Activated CD4-positive, alpha-beta T cell treated with anti-CD3 and anti-CD28 coated beads for 4 hours (primary cell): Measurements from ENCODE around the gene HOXD3.

Experiments used
- DNase-seq, 2 donors: peaks; one replicate each; pipeline ENCODE4 v3.0.0-alpha.2; 2020

The HOXD3 gene

GRCh38 chr2:176151442-176152287 is 5.4 kb upstream of the HOXD3 start, which contains the start of gene HOXD4:
TSS of gene HOXD4 (plus strand) at chr2:176151550. CDS start at chr2:176151634, 84 bp downstream.
- DNase-seq = no peak

GRCh38 chr2:176152350-176153181 is 4.5 kb upstream of the HOXD3 start:
- DNase-seq = no peak

- DNase-seq = no peak
Measured at GRCh38 chr2:176154576-176155252, 2.4 kb upstream of the HOXD3 start.

GRCh38 chr2:176155356-176156044 is 1.6 kb upstream of the HOXD3 start:
- no peak for DNase-seq

GRCh38 chr2:176156301-176156806 is 753 bp upstream of the HOXD3 start:
- no peak for DNase-seq

GRCh38 chr2:176157499-176158185 is 535 bp downstream of the HOXD3 start:
- no peak for DNase-seq

GRCh38 chr2:176158186-176158591 is 1.1 kb downstream of the HOXD3 start:
- DNase-seq = no peak

- DNase-seq = no peak
Measured at GRCh38 chr2:176158855-176159662, 2.0 kb downstream of the HOXD3 start.

GRCh38 chr2:176159663-176160250 is 2.6 kb downstream of the HOXD3 start:
- no peak for DNase-seq

GRCh38 chr2:176160251-176160985 is 3.3 kb downstream of the HOXD3 start:
- no peak for DNase-seq

- no peak for DNase-seq
Measured at GRCh38 chr2:176160986-176161824, 4.1 kb downstream of the HOXD3 start.

- DNase-seq = no peak
Measured at GRCh38 chr2:176161825-176162626, 4.9 kb downstream of the HOXD3 start.

- no peak for DNase-seq
Measured at GRCh38 chr2:176162911-176163671, 6.0 kb downstream of the HOXD3 start.

GRCh38 chr2:176163672-176164056 is 6.6 kb downstream of the HOXD3 start:
- no peak for DNase-seq

GRCh38 chr2:176164201-176164600 is 7.1 kb downstream of the HOXD3 start:
- DNase-seq = no peak

GRCh38 chr2:176164611-176165369 is 7.7 kb downstream of the HOXD3 start:
- no peak for DNase-seq
